ENCODE data around the gene CGB1. TPM values are rescaled to one million over a fixed set of nuclear protein-coding genes. Genes with fewer than 3 reads are reported as not detected.
A peak's percentile ranks its signal among the peaks of the same experiment; 100 is the strongest.

CGB1 gene
- total RNA-seq, 1 donor from 2014 or later: not detected

GRCh38 chr19:48993175-48994034, 43.3 kb downstream of the CGB1 start, which contains the start of the genes GYS1 and RUVBL2:
Gene GYS1 (minus strand): TSS chr19:48993309. CDS start chr19:48993112, 197 bp downstream.
Gene RUVBL2 (plus strand): TSS chr19:48993887. CDS start chr19:48993912, 25 bp downstream.
- DNase-seq: peak; percentile 99

- DNase-seq: no peak
These were observed 44.0 kb downstream of the CGB1 start for GRCh38 chr19:48992581-48993174.

- peak; percentile 78 for DNase-seq
These were observed 44.7 kb downstream of the CGB1 start for GRCh38 chr19:48991873-48992580.

DNA sequence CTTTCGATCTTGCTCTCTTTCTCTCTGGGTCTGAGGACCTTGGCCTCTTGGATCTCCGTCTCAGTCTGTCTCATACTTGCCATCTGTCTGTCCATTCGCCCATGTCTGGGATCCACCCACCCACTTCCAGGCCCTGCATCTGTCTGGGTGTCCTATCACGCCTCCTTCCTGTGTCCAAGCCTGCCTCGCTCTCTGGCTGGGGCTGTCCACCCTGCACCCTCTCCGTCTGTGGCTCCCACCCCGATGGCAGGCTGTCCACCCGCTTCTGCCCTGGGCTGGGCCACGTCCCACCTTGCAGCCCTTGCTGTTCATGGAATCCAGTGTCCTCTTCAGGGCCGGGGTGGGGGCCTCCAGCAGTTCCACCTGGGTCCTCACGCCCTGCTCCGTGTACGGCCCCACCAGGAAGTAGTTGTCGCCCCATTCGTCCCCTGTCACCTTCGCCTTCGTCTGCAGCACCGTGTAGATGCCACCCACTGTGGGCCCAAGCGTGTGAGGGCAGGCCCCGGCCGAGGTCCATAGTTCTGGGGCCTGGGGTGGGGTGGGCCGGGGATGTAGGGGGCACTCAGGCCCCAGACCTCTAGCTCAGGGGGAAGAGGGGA, 45.6 kb downstream of the CGB1 start:
- DNase-seq: no peak

DNA sequence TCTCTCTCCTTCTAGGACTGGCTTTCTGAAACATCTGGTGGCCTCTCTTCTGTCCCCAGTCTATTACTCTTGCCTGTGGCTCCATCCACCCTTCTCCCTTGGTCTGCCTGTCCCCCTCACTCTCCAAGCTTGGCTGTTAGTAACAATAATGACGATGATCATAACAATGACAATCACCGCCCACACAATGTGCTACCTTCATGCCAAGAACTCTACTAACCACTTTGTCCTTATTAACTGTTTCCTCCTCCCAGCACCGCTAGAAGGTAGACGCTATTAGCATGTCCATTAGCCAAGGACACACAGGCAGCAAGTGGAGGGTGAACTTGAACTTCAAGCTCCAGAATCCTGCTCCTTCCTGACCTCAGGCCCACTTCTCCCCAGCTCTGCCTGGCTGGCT, 46.3 kb downstream of the CGB1 start:
- DNase-seq: no peak

DNA sequence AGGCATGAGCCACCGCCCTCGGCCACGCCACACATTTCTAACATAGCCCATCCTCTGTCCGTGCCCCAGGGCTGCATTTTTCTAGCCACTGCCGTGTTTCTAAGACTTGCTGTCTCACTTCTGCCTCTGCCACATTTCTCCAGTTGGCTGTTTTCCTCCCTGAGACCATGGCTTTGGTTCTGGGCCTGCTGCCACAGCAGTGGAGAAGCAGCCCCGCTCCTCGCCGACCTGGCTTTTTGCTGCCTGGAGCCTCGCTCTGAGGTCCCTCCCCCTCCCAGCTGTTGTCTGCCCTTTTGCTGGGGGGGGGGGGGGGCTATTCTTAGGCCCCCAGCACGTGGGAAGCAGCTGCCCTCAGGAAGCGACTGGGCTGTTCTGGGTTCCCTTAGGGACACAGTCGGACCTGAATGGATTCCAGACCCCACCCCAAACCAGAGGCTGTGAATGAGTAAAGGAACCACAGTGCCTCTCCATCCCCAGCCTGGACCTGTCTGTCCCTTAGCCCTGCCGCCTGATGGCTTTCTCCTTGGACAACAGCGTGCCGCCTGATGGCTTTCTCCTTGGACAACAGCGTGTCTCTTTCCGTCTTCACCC, 46.9 kb downstream of the CGB1 start:
- no peak for DNase-seq

- no peak for DNase-seq
These were observed 47.8 kb downstream of the CGB1 start for GRCh38 chr19:48988860-48989259.

- no peak for DNase-seq
These were observed 48.4 kb downstream of the CGB1 start for GRCh38 chr19:48988286-48988685.

DNA sequence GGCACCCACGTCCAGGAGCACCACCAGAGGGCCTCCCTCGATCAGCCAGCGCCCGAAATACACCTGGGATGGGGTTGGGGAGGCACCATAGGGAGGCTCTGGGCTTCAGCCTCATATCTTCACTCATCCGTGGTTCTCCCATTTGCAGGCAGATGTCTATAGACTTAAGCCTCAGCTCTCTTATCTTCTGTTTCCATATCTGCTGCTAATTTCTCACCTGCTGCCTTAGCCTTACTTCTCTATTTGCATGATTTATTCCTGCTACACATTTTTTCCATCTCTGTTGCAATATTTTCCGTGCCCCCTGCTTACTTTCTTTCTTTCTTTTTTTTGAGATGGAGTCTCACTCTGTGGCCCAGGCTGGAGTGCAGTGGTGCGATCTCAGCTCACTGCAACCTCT, 49.4 kb downstream of the CGB1 start:
- no peak for DNase-seq

DNA sequence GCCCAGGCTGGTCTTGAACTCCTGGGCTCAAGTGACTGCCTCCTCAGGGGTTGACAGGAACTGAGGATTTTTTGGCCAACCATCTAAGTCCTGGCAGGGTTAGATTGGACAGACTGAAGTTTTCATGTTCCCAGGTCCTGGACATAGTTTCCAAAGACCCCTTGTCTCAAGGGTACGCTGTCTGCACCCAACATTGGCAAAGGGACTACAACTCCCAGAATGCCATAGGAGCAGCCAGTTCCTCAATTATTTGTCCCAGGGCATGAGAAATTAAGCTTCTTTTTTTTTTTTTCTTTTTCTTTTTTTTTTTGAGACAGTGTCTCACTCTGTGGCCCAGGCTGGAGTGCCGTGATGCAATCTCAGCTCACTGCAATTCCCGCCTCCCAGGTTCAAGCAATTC, 50.5 kb downstream of the CGB1 start:
- DNase-seq: no peak

- DNase-seq: no peak
These were observed 51.0 kb downstream of the CGB1 start for GRCh38 chr19:48985711-48986110.

Small RNAs within 50 kb of the gene (small RNA-seq; reads per million reads assigned to genes)
- gene MIR6798 (ENCODE audit: low replicate concordance): not detected
- gene RN7SL708P (ENCODE audit: low replicate concordance): not detected

Other genes with a start within 250 kb of the CGB1 start
- gene BCAT2, start 225.9 kb downstream of the CGB1 start, total RNA-seq: 19.0 TPM
- gene HSD17B14, start 200.4 kb downstream of the CGB1 start, total RNA-seq: 3.4 TPM
- gene PLEKHA4, start 168.3 kb downstream of the CGB1 start, total RNA-seq: 8.4 TPM
- gene PPP1R15A, start 164.5 kb downstream of the CGB1 start, total RNA-seq: 58.4 TPM
- 0.10 TPM for gene TULP2, start 138.2 kb downstream of the CGB1 start, total RNA-seq
- gene NUCB1, start 136.6 kb downstream of the CGB1 start, total RNA-seq: 97.8 TPM
- gene DHDH, start 103.2 kb downstream of the CGB1 start, total RNA-seq: not detected
- gene BAX, start 82.0 kb downstream of the CGB1 start, total RNA-seq: 22.9 TPM
- 828 TPM for gene FTL, start 71.6 kb downstream of the CGB1 start, total RNA-seq
- gene GYS1, start 43.6 kb downstream of the CGB1 start, total RNA-seq: 42.4 TPM
- 58.9 TPM for gene RUVBL2, start 43.0 kb downstream of the CGB1 start, total RNA-seq
- gene LHB, start 19.8 kb downstream of the CGB1 start, total RNA-seq: not detected
- not detected for gene CGB3, start 12.6 kb downstream of the CGB1 start, total RNA-seq
- not detected for gene CGB2, start 5.0 kb downstream of the CGB1 start, total RNA-seq
- gene CGB5, start 7.0 kb upstream of the CGB1 start, total RNA-seq: not detected
- not detected for gene CGB8, start 12.2 kb upstream of the CGB1 start, total RNA-seq
- 0.49 TPM for gene CGB7, start 20.9 kb upstream of the CGB1 start, total RNA-seq
- gene NTF4, start 27.9 kb upstream of the CGB1 start, total RNA-seq: 1.9 TPM
- 0.79 TPM for gene KCNA7, start 35.8 kb upstream of the CGB1 start, total RNA-seq
- gene SNRNP70, start 48.6 kb upstream of the CGB1 start, total RNA-seq: 121 TPM
- gene LIN7B, start 77.5 kb upstream of the CGB1 start, total RNA-seq: 8.6 TPM
- gene C19orf73, start 82.2 kb upstream of the CGB1 start, total RNA-seq: 0.30 TPM
- 12.3 TPM for gene PPFIA3, start 82.6 kb upstream of the CGB1 start, total RNA-seq
- gene HRC, start 118.5 kb upstream of the CGB1 start, total RNA-seq: 13.6 TPM
- gene TRPM4, start 120.9 kb upstream of the CGB1 start, total RNA-seq: 24.0 TPM